Glomerular visceral epithelial cell (primary cell): ENCODE results near the gene CCDC186.

ENCODE experiments used
- DNase-seq: peaks from one replicate; pipeline ENCODE4 v3.0.0-alpha.2; 2016; ENCODE audit errors: extremely low spot score

The CCDC186 gene

GRCh38 chr10:114173921-114174694 lies at the start of gene CCDC186:
CCDC186 (minus strand) TSS chr10:114174203; CDS start chr10:114163268, 10,935 bp downstream.
- peak; percentile 97 for DNase-seq

DNA sequence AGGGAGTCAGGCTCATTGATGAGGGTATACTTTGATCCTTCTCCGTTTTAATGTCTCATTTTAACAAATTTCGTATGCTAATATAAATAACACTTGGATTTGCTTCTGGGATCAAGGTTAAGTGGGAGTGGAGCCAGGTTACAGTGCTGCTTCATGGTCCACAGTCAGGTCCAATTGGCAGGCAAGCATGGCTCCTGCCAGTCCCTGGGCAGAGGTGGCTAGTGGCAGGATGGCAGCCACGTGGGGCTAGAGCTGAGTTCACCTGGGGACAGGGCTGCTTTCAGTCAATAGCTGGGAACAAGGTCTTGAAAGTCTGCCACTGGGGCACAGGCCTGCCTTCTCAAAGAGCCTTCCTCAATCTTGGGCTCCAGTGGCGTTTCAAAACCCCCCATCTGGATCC lies 49.1 kb upstream of the CCDC186 start:
- no peak for DNase-seq

DNA sequence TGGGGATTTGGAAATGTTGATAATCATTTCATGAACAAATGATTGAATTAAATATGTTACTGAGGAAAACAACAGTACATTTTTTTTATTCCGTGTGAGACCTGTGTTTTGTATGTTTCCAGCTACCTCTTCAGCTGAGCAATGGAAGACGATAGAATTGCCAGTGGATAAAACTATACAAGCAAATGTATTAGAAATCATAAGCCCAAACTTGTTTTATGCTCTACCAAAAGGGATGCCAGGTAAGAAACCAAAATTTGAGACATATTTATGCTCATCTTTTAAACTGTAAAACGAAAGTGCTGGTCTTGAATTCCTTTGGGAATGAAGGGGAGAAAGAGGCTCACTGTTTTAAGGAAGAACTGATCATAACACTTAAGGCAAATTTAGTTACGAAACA lies 47.2 kb upstream of the CCDC186 start:
- DNase-seq, result no peak

- no peak for DNase-seq
Measured at GRCh38 chr10:114220281-114220680, 46.3 kb upstream of the CCDC186 start.

DNA sequence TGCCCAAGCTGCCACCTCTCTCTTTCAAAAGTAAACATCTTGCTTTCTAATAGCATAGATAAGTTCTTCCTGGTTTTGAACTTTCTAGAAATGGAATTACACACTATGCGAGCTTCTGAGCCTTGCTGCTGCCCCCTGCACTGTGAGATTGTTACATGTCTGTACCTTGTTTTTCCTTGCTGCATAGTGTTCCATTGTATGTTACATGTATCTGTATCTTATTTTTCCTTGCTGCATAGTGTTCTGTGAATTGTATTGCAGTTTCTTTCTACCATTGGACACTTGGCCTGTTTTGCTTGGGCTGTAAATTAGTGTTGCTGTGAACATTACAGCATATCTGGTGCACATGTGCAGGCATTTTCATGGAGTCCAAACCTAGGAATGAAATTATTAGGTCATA lies 41.0 kb upstream of the CCDC186 start:
- DNase-seq, result no peak

DNA sequence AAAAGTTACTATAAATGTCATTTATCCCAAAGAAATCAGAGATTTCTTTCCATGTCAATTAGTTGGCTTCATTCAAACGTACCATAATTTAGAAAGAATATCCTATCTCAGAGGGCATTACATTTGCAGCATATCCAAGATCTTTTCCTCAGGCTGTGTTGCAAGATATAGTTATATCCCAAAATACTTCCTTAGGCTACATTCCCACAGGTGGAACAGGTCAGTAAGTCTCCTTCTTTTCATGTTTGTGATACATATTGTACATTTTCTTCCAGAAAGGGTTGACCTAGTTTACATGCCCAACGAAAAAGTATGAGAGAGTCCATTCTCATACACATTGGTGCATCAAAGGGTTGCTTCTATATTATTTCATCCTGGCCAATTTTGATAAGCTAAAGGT lies 38.1 kb upstream of the CCDC186 start:
- DNase-seq, result no peak

DNA sequence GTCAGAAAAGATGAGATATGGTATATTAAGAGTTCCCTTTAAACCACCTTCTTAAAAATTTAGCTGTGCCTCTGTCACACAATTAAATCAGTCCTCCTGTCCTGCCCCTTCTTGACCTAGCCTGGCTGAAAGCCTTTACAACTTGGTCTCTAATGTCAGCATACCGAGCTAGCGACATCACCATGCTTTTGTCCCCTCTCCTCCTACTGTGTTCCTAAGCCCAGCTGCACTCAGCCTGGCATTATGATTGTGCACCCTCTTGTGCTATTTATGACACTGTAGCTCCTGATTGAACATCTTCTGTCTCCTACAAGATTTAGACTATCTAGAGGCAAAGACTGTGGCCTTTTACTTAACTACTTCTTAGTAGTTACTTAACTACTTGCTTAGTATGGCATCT lies 34.3 kb upstream of the CCDC186 start:
- peak; percentile 6 for DNase-seq

DNA sequence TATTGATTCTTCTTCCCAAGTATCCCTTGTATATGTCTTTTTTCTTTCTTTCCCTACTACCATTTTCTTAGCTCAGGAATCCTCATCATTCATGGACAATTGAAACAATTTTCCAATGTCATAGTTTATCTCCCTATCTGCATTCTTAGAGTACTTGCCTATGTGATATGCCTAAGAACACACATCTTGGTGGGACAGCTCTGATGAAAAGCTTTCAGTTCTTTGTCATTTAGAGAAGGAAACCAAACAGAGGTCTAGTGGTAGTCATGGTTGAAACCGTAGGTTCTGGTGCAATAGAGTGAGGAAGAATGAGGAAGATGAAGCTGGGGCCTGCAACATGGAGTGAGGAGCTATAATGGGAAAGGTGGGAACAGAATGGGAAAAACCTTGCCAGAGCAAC lies 33.3 kb upstream of the CCDC186 start:
- no peak for DNase-seq

DNA sequence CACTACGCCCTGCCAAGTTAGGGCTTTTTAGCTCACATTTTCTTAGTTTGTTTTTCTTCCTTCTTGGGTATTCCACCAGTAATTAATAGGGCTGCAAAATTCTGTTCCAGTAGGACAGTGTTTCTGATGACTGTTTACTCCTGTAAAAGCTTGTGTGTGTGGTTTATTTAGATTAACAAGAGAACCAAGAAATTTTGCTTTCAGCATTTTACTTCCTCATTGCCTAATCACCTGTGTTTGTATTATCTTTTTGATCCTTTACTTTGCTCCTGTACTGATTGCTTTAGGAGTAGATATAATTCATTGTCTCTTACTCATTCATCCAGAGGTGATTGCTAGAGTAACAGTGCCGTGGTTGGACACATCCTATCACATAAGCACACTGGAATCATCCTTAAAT lies 32.9 kb upstream of the CCDC186 start:
- DNase-seq, result no peak

- no peak for DNase-seq
Measured at GRCh38 chr10:114202812-114203211, 28.8 kb upstream of the CCDC186 start.

DNA sequence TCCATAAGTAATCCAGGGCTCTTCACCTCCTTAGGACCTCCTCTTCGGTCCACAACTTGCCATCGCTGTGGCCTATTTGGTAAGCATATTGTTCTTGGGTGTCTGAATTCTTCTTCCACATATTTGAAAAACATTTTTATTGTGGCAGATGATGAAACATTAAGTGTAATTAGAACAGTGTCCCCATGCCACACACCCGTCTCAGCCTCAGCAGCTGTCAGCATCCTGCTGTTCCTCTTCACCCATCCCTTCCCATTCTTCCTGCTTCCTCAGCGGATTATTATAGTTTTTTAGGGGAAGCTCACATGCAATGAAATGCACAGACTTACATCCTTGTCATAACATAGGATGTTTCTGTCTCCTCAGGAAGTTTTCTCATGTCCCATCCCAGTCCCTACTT lies 25.2 kb upstream of the CCDC186 start:
- no peak for DNase-seq

DNA sequence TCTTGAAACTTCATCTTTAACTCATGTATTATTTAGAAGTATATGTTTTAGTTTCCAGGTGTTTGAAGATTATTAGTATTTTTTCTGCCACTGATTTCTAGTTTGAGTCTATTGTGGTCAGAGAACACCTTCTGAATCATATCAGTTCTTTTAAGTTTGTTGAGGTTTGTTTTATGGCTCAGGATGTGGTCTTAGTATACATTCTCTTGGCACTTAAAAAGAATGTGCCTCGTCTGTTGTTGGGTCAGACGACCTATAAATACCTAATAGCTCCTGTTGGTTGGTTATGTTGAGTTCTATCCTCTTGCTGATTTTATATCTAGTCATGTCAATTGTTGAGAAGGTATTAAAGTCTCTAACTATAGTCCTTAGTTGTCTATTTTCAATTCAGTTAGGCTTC lies 21.1 kb upstream of the CCDC186 start:
- DNase-seq, result no peak

- DNase-seq, result no peak
Measured at GRCh38 chr10:114189700-114190099, 15.7 kb upstream of the CCDC186 start.

GRCh38 chr10:114188900-114189299 lies 14.9 kb upstream of the CCDC186 start:
- no peak for DNase-seq

- no peak for DNase-seq
Measured at GRCh38 chr10:114188001-114188400, 14.0 kb upstream of the CCDC186 start.

- no peak for DNase-seq
Measured at GRCh38 chr10:114184276-114184675, 10.3 kb upstream of the CCDC186 start.

- no peak for DNase-seq
Measured at GRCh38 chr10:114183563-114183962, 9.6 kb upstream of the CCDC186 start.

DNA sequence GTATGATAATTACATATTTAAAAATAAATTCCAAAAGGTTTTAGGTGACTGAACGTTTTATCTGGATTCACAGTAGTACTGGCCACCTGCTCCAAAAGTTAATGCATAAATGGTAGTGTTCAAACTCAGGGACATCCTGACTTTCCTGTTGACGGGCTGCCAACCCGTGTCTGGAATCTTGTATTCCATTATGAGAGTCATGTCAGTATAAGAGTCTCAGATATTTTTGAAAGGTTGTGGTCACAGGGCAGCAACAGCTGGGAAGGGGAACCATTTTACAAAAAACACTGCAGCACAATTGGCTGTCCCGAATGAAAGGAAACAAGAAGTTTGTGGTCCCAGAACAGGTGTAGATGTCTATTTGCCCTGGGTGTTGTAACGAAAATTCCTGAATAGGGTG lies 8.0 kb upstream of the CCDC186 start:
- DNase-seq, result no peak

GRCh38 chr10:114180937-114181336 lies 6.9 kb upstream of the CCDC186 start:
- no peak for DNase-seq

DNA sequence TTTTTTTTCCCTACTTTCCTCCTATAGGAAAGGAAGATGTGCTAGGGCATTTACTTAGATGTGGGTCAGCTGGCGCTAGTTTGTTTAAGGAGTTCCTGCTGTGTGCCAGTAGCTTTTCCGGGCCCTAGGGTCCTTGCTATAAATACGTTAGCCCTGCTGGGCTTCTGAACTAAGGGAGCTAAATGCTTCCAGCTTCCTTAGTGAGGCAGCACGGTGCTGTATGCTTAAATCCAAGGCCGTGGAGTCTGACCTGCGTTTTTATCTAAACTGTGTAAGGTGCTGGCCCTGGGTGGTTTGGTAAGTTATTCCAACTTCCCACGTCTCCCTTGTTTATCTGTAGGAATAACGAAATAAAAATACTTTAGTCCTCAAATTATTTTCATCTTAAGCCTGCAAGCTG lies 5.7 kb upstream of the CCDC186 start:
- DNase-seq, result no peak

DNA sequence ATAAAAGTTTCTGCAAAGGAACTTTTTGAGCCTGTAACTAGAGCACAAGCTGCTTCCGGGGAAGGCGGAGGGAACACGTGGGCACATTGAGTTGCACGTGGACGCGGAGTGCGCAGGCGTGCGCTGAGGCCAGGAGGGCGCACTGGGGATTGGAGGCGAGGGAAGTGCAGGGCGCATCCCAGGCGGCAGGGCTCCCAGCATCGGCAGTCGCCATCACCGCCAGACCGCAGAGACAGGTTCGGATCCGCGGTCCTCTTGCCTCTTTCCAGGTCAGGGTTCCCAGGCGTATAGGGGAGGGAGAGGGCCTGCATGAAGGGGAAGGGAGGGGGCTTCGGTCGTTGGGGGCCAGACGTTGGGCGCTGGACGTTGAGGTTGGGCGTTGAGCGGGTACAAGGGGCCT lies 5.1 kb upstream of the CCDC186 start, which contains the start of gene TDRD1:
Gene TDRD1 (plus strand): TSS at position 206 of the 400 bp plus-strand sequence. CDS start 8,479 bp downstream, outside the sequence.
- no peak for DNase-seq

- DNase-seq, result no peak
Measured at GRCh38 chr10:114176511-114176910, 2.5 kb upstream of the CCDC186 start.

- DNase-seq, result no peak
Measured at GRCh38 chr10:114175667-114176066, 1.7 kb upstream of the CCDC186 start.

GRCh38 chr10:114174695-114175188 lies 739 bp upstream of the CCDC186 start:
- no peak for DNase-seq
